ENCODE measurements around the gene PHYH. TPM values are rescaled to one million over a fixed set of nuclear protein-coding genes. Genes with fewer than 3 reads are reported as not detected.

PHYH gene
- total RNA-seq, 1 experiment from 2014 or later: 26.7 TPM

DNA sequence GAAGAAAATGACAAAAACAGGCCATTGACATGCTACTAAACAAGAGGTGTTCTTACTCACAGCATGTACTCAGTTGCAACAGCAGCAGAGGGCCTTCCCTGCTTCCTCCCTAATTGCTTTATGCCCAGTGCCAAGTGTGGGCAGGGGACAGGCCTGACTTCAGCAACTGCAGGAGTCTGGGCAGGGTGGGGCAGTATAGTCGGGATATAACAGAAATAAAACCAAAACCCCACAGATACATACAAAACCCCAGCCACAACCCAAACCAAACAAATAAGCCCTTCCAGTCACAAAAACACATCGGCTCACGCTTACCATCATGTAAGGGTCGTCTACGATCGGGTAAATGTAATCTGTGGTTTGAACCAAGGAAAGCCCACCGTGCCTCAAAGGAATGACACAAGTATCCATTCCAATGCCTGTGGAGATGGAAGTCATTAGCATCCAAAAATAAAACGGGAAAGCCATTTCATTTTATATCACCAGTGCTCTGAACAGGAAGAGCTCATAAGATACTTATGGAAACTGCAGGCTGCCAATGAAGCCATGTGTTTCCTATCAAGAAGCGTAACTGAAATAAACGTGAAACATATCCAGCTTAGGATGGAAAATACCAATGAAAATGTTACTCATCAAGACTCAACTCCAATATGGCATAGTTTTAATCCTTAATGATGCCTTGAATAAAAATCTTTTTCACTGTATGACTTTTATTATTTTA lies 38.7 kb upstream of the PHYH start:
- no TSS peak for BruUV-seq (replicated peaks)
- CTCF ChIA-PET: no interaction called here
- no peak overlapping the region for H3K27ac Mint-ChIP-seq (ENCODE audit: unreplicated experiment)
- no peaks in the 10 kb centered on the region for H3K4me1 Mint-ChIP-seq (ENCODE audit: low read depth, unreplicated experiment)
- DNase-seq: no peak
- TF ChIP-seq CTCF (IDR thresholded peaks at IDR 0.05; ENCODE audit: unreplicated experiment): no peak
- H3K36me3 Mint-ChIP-seq (ENCODE audit: insufficient read depth, unreplicated experiment): peaks cover 16% of the 10 kb centered on the region
- H3K4me3 Mint-ChIP-seq (ENCODE audit: low read depth, unreplicated experiment): no peak overlapping the region
- no peaks in the 10 kb centered on the region for H3K9me3 Mint-ChIP-seq (ENCODE audit: low read depth, unreplicated experiment)
- H3K27me3 Mint-ChIP-seq (ENCODE audit: unreplicated experiment): no peaks in the 10 kb centered on the region
- intact Hi-C loops (cut with micrococcal nuclease; ENCODE audit: unreplicated experiment): no loop called here

- intact Hi-C loops (cut with micrococcal nuclease; ENCODE audit: unreplicated experiment): no loop called here
- Mint-ChIP-seq H3K9me3 (ENCODE audit: low read depth, unreplicated experiment) (no peaks in the 10 kb centered on the region), H3K27me3 (ENCODE audit: unreplicated experiment) (no peaks in the 10 kb centered on the region), H3K4me3 (ENCODE audit: low read depth, unreplicated experiment) (no peak overlapping the region), H3K36me3 (ENCODE audit: insufficient read depth, unreplicated experiment) (peaks cover 16% of the 10 kb centered on the region), H3K27ac (ENCODE audit: unreplicated experiment) (no peak overlapping the region), H3K4me1 (ENCODE audit: low read depth, unreplicated experiment) (no peaks in the 10 kb centered on the region)
- TF ChIP-seq CTCF (IDR thresholded peaks at IDR 0.05; ENCODE audit: unreplicated experiment): no peak
- no TSS peak for BruUV-seq (replicated peaks)
- CTCF ChIA-PET: no interaction called here
- no peak for DNase-seq
Measured at GRCh38 chr10:13337827-13338196, 37.9 kb upstream of the PHYH start.

- CTCF ChIA-PET: no interaction called here
- H3K36me3 Mint-ChIP-seq (ENCODE audit: insufficient read depth, unreplicated experiment): peaks cover 16% of the 10 kb centered on the region
Measured at GRCh38 chr10:13337128-13337826, 37.4 kb upstream of the PHYH start.

DNA sequence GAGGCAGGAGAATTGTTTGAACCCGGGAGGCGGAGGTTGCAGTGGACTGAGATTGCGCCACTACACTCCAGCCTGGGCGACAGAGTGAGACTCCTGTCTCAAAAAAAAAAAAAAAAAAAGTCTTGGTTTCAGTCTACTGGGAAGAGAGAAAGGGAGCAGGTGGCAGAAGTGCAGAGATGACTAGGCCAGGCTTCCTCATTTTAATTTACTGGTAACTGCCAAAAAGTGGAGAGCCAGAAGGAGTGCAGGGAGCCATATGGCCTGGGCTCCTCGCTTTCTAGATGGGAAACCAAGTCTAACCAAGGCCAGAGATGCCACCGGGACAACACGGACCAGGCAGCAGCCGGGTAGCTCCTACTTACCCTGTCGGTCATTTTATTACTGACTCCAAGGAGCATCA lies 36.0 kb upstream of the PHYH start:
- no peaks in the 10 kb centered on the region for H3K9me3 Mint-ChIP-seq (ENCODE audit: low read depth, unreplicated experiment)

More at GRCh38 chr10:13337128-13337826, 37.4 kb upstream of the PHYH start:
- H3K27me3 Mint-ChIP-seq (ENCODE audit: unreplicated experiment): no peaks in the 10 kb centered on the region
- DNase-seq: no peak
- no peaks in the 10 kb centered on the region for H3K9me3 Mint-ChIP-seq (ENCODE audit: low read depth, unreplicated experiment)
- no peak overlapping the region for H3K4me3 Mint-ChIP-seq (ENCODE audit: low read depth, unreplicated experiment)
- H3K27ac Mint-ChIP-seq (ENCODE audit: unreplicated experiment): no peak overlapping the region
- intact Hi-C loops (cut with micrococcal nuclease; ENCODE audit: unreplicated experiment): no loop called here
- no peaks in the 10 kb centered on the region for H3K4me1 Mint-ChIP-seq (ENCODE audit: low read depth, unreplicated experiment)
- no peak for TF ChIP-seq CTCF (IDR thresholded peaks at IDR 0.05; ENCODE audit: unreplicated experiment)
- no TSS peak for BruUV-seq (replicated peaks)

More for the DNA sequence above, 36.0 kb upstream of the PHYH start:
- CTCF ChIA-PET: interaction anchor here (0.7 kb wide), 1 partner anchor 97 kb away, joined by 7 read pairs; no protein-coding TSS in a partner anchor
- H3K4me3 Mint-ChIP-seq (ENCODE audit: low read depth, unreplicated experiment): no peak overlapping the region
- no peaks in the 10 kb centered on the region for H3K4me1 Mint-ChIP-seq (ENCODE audit: low read depth, unreplicated experiment)
- H3K27me3 Mint-ChIP-seq (ENCODE audit: unreplicated experiment): no peaks in the 10 kb centered on the region
- no peak for TF ChIP-seq CTCF (IDR thresholded peaks at IDR 0.05; ENCODE audit: unreplicated experiment)
- BruUV-seq (replicated peaks): no TSS peak
- no peak for DNase-seq
- H3K27ac Mint-ChIP-seq (ENCODE audit: unreplicated experiment): no peak overlapping the region
- peaks cover 15% of the 10 kb centered on the region for H3K36me3 Mint-ChIP-seq (ENCODE audit: insufficient read depth, unreplicated experiment)
- intact Hi-C loops (cut with micrococcal nuclease; ENCODE audit: unreplicated experiment): no loop called here

Data from Calu3 (cell line).